ENCODE data around the gene KLHL10. TPM values are rescaled to one million over a fixed set of nuclear protein-coding genes. Genes with fewer than 3 reads are reported as not detected.

The KLHL10 gene
- total and polyA plus RNA-seq, 2 of the 13 experiments (the other 11 are each of a cell fraction or from before 2014, with no cell fraction given): 0.04 to 0.08 TPM

GRCh38 chr17:41811549-41812380, 25.9 kb upstream of the KLHL10 start, which contains the start of gene P3H4 (continued):
- TF ChIP-seq YEATS2 (CRISPR knock-in tag; IDR thresholded peaks at IDR 0.05; ENCODE audit: borderline replicate concordance) (no peak), NFAT5 (CRISPR knock-in tag; IDR thresholded peaks at IDR 0.05) (peak; percentile 87), PAF1 (CRISPR knock-in tag; IDR thresholded peaks at IDR 0.05) (no peak), ZBTB1 (CRISPR knock-in tag; IDR thresholded peaks at IDR 0.05; ENCODE audit: borderline replicate concordance) (no peak), MTF1 (CRISPR knock-in tag; IDR thresholded peaks at IDR 0.05) (peak; percentile 80; the same call in 1 of the 2 replicates), ZNF672 (CRISPR knock-in tag; IDR thresholded peaks at IDR 0.05) (peak; percentile 89), ZNF775 (CRISPR knock-in tag; IDR thresholded peaks at IDR 0.05; ENCODE audit: borderline replicate concordance) (no peak), ATF7 (IDR thresholded peaks at IDR 0.05) (no peak), ATF7 (CRISPR knock-in tag; IDR thresholded peaks at IDR 0.05) (peak; percentile 9; the same call in 1 of the 2 replicates)
- TF ChIP-seq, protein P1, sequence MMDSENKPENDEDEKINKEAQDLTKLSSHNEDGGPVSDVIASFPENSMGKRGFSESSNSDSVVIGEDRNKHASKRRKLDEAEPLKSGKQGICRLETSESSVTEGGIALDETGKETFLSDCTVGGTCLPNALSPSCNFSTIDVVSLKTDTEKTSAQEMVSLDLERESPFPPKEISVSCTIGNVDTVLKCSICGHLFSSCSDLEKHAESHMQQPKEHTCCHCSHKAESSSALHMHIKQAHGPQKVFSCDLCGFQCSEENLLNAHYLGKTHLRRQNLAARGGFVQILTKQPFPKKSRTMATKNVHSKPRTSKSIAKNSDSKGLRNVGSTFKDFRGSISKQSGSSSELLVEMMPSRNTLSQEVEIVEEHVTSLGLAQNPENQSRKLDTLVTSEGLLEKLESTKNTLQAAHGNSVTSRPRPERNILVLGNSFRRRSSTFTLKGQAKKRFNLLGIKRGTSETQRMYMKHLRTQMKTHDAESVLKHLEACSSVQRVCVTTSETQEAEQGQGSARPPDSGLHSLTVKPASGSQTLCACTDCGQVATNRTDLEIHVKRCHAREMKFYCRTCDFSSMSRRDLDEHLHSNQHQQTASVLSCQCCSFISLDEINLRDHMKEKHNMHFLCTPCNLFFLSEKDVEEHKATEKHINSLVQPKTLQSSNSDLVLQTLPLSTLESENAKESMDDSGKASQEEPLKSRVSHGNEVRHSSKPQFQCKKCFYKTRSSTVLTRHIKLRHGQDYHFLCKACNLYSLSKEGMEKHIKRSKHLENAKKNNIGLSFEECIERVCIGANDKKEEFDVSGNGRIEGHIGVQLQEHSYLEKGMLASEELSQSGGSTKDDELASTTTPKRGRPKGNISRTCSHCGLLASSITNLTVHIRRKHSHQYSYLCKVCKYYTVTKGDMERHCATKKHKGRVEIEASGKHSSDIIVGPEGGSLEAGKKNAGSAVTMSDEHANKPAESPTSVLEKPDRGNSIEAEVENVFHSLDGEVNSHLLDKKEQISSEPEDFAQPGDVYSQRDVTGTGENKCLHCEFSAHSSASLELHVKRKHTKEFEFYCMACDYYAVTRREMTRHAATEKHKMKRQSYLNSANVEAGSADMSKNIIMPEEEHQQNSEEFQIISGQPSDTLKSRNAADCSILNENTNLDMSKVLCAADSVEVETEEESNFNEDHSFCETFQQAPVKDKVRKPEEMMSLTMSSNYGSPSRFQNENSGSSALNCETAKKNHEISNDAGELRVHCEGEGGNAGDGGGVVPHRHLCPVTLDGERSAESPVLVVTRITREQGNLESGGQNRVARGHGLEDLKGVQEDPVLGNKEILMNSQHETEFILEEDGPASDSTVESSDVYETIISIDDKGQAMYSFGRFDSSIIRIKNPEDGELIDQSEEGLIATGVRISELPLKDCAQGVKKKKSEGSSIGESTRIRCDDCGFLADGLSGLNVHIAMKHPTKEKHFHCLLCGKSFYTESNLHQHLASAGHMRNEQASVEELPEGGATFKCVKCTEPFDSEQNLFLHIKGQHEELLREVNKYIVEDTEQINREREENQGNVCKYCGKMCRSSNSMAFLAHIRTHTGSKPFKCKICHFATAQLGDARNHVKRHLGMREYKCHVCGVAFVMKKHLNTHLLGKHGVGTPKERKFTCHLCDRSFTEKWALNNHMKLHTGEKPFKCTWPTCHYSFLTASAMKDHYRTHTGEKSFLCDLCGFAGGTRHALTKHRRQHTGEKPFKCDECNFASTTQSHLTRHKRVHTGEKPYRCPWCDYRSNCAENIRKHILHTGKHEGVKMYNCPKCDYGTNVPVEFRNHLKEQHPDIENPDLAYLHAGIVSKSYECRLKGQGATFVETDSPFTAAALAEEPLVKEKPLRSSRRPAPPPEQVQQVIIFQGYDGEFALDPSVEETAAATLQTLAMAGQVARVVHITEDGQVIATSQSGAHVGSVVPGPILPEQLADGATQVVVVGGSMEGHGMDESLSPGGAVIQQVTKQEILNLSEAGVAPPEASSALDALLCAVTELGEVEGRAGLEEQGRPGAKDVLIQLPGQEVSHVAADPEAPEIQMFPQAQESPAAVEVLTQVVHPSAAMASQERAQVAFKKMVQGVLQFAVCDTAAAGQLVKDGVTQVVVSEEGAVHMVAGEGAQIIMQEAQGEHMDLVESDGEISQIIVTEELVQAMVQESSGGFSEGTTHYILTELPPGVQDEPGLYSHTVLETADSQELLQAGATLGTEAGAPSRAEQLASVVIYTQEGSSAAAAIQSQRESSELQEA (CRISPR knock-in tag; IDR thresholded peaks at IDR 0.05; ENCODE audit: not compliant biosample characterization): peak; percentile 75
- TF ChIP-seq, protein P2, sequence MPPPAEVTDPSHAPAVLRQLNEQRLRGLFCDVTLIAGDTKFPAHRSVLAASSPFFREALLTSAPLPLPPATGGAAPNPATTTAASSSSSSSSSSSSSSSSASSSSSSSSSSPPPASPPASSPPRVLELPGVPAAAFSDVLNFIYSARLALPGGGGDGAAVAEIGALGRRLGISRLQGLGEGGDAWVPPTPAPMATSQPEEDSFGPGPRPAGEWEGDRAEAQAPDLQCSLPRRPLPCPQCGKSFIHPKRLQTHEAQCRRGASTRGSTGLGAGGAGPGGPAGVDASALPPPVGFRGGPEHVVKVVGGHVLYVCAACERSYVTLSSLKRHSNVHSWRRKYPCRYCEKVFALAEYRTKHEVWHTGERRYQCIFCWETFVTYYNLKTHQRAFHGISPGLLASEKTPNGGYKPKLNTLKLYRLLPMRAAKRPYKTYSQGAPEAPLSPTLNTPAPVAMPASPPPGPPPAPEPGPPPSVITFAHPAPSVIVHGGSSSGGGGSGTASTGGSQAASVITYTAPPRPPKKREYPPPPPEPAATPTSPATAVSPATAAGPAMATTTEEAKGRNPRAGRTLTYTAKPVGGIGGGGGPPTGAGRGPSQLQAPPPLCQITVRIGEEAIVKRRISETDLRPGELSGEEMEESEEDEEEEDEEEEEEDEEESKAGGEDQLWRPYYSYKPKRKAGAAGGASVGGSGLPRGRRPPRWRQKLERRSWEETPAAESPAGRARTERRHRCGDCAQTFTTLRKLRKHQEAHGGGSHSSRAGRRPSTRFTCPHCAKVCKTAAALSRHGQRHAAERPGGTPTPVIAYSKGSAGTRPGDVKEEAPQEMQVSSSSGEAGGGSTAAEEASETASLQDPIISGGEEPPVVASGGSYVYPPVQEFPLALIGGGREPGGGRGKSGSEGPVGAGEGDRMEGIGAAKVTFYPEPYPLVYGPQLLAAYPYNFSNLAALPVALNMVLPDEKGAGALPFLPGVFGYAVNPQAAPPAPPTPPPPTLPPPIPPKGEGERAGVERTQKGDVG (CRISPR knock-in tag; IDR thresholded peaks at IDR 0.05; ENCODE audit: borderline replicate concordance): no peak
